WTC11 (cell line): ENCODE data around the gene HNRNPUL1.

ENCODE experiments used
- ETV6 ChIP-seq: sonication (generic); formaldehyde crosslinking; IDR thresholded peaks from 2 replicates; pipeline ENCODE4 v1.8.1; 2022; ENCODE audit warnings: mild to moderate bottlenecking, missing genetic modification reagents
- TF ChIP-seq, protein P1 (sequence below): fragments of 200-600 bp; IDR thresholded peaks from 2 replicates; pipeline ENCODE4 v1.8.0; 2022; ENCODE audit warnings: antibody characterized with exemption

DNA sequence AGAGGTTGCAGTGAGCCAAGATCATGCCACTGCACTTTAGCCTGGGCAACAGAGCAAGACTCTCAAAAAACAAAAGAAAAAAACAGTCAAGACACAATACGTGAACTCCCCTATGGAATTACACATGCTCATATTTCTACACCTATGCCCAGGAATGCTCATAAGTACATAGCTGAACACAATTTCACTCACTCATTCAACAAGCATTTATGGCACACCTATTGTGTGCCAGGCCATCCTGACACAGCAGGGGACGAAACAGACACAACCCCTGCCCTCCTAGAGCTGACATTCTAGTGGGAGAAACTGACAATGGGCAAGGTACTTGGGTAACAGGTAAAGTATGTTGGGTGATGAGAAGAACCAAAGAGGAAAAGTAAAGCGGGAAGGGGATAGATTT lies 35.7 kb upstream of the HNRNPUL1 start:
- TF ChIP-seq, protein P1, sequence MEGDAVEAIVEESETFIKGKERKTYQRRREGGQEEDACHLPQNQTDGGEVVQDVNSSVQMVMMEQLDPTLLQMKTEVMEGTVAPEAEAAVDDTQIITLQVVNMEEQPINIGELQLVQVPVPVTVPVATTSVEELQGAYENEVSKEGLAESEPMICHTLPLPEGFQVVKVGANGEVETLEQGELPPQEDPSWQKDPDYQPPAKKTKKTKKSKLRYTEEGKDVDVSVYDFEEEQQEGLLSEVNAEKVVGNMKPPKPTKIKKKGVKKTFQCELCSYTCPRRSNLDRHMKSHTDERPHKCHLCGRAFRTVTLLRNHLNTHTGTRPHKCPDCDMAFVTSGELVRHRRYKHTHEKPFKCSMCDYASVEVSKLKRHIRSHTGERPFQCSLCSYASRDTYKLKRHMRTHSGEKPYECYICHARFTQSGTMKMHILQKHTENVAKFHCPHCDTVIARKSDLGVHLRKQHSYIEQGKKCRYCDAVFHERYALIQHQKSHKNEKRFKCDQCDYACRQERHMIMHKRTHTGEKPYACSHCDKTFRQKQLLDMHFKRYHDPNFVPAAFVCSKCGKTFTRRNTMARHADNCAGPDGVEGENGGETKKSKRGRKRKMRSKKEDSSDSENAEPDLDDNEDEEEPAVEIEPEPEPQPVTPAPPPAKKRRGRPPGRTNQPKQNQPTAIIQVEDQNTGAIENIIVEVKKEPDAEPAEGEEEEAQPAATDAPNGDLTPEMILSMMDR: no peak
- TF ChIP-seq ETV6 (CRISPR knock-in tag): no peak
